Measurements from ENCODE around the gene STUB1. TPM values are rescaled to one million over a fixed set of nuclear protein-coding genes. Genes with fewer than 3 reads are reported as not detected.

Gene STUB1
- total and polyA plus RNA-seq, 10 of the 15 experiments (the other 5 are each of a cell fraction or from before 2014, with no cell fraction given): 4.2 to 136 (median 67.1) TPM

GRCh38 chr16:725463-726187 lies 45.4 kb downstream of the STUB1 start:
- no TSS peak for BruUV-seq (replicated peaks)
- SMC1A ChIA-PET (ENCODE audit: uncharacterized antibody, unreplicated experiment): interaction anchor here (1.7 kb wide), 2 partner anchors 11 to 13 kb away, joined by 3 to 5 read pairs; partner anchors contain the start of gene METRN
- CTCF ChIA-PET: interaction anchor here (1.7 kb wide), 1 partner anchor 13 kb away, joined by 5 read pairs; no protein-coding TSS in a partner anchor
- no peak for TF ChIP-seq KAT2A (conservative IDR thresholded peaks at IDR 0.05; ENCODE audit: control insufficient read depth, low read depth, low read length)
- no peak for TF ChIP-seq ZZZ3 (IDR thresholded peaks at IDR 0.05; ENCODE audit: control insufficient read depth, insufficient read length, low read depth)
- TF ChIP-seq RAD21 (IDR thresholded peaks at IDR 0.05; ENCODE audit: insufficient read depth, low read depth, low read length): no peak
- no peak for TF ChIP-seq GATAD2B (conservative IDR thresholded peaks at IDR 0.05; ENCODE audit: low read depth)
- TF ChIP-seq TARDBP (IDR thresholded peaks at IDR 0.05; ENCODE audit: borderline replicate concordance): no peak
- TF ChIP-seq ZBTB11 (CRISPR knock-in tag; IDR thresholded peaks at IDR 0.05): no peak
- TF ChIP-seq BCLAF1 (IDR thresholded peaks at IDR 0.05): no peak
- no peak for TF ChIP-seq ZNF384 (IDR thresholded peaks at IDR 0.05; ENCODE audit: borderline replicate concordance, low read depth, low read length)
- TF ChIP-seq ZBED1 (IDR thresholded peaks at IDR 0.05; ENCODE audit: borderline replicate concordance): no peak
- TF ChIP-seq CREB1 (IDR thresholded peaks at IDR 0.05; ENCODE audit: low read depth): no peak
- TF ChIP-seq ZNF622 (IDR thresholded peaks at IDR 0.05): no peak
- TF ChIP-seq PKNOX1 (IDR thresholded peaks at IDR 0.05): no peak
- no peak for TF ChIP-seq NRF1 (conservative IDR thresholded peaks at IDR 0.05; ENCODE audit: low read depth, low read length)
- TF ChIP-seq CHD2 (IDR thresholded peaks at IDR 0.05; ENCODE audit: borderline replicate concordance, low read depth, low read length): no peak
- no peak for TF ChIP-seq FOS (IDR thresholded peaks at IDR 0.05; ENCODE audit: borderline replicate concordance, extremely low read depth, insufficient read length)
- TF ChIP-seq HDAC2 (IDR thresholded peaks at IDR 0.05): no peak
- no peak overlapping the region for H2AFZ ChIP-seq (ENCODE audit: control insufficient read depth, low read depth, low read length)
- H3K27me3 ChIP-seq (replicated peaks in 1 of 2; ENCODE audit: control insufficient read depth in 2 of 2, insufficient read depth in 2 of 2, low read length in 1 of 2): no peaks in the 10 kb centered on the region
- in situ Hi-C loops (cut with MboI): no loop called here
- H3K36me3 ChIP-seq (ENCODE audit: control insufficient read depth in 2 of 2, insufficient read depth in 2 of 2, low read length in 1 of 2): no peaks in the 10 kb centered on the region; a peak in 2 of 4 replicates
- H3K9me3 ChIP-seq (replicated peaks; ENCODE audit: control insufficient read depth, insufficient read depth, low read length): no peaks in the 10 kb centered on the region
- H3K4me1 ChIP-seq (ENCODE audit: control insufficient read depth, insufficient read depth, low read length): peaks cover 13% of the 10 kb centered on the region
- H3K4me3 ChIP-seq: no peak overlapping the region
- H3K27ac ChIP-seq (ENCODE audit: control insufficient read depth, insufficient read depth): no peak overlapping the region
- DNase-seq (ENCODE audit: low read depth, low spot score): no peak
- WGBS (ENCODE audit: insufficient coverage, insufficient replicate concordance, low lambda C conversion rate, missing lambda C conversion rate): 71% methylated on average over 23 of the region's 23 CpGs
- ATAC-seq: no peak
- FAIRE-seq: no peak
- H3K4me2 ChIP-seq (ENCODE audit: control insufficient read depth, insufficient read depth): peak overlapping the region; percentile 79; the same call in 1 of the 2 replicates
- H4K20me1 ChIP-seq (ENCODE audit: control insufficient read depth, insufficient read depth): no peaks in the 10 kb centered on the region
- no peaks in the 10 kb centered on the region; the same call in none of the 2 replicates for H3K79me2 ChIP-seq (ENCODE audit: control insufficient read depth, insufficient read depth, low read length)
- H3K9ac ChIP-seq (ENCODE audit: control insufficient read depth, insufficient read depth, low read length): no peak overlapping the region
- intact Hi-C loops (cut with micrococcal nuclease; ENCODE audit: unreplicated experiment): no loop called here
- RAD21 ChIA-PET (ENCODE audit: unreplicated experiment): interaction anchor here (2.3 kb wide), 1 partner anchor 14 kb away, joined by 6 read pairs; no protein-coding TSS in a partner anchor
- POLR2A ChIA-PET: interaction anchor here (6.3 kb wide), 1 partner anchor 12 kb away, joined by 60 read pairs; the partner anchor contains the start of gene CIAO3
